Measurements from ENCODE around the gene NPRL2. TPM values are rescaled to one million over a fixed set of nuclear protein-coding genes. Genes with fewer than 3 reads are reported as not detected.

The NPRL2 gene
- total and polyA plus RNA-seq, 2 donors (not counting 1 experiment from before 2014, with no cell fraction given): 21.4 to 27.2 TPM

GRCh38 chr3:50326182-50326541 is 24.4 kb downstream of the NPRL2 start:
- Histone ChIP-seq H3K4me3 (replicated peaks in 1 of 4; ENCODE audit: control extremely low read depth in 1 of 4, insufficient read depth in 1 of 4, low read depth in 3 of 4, low read length in 4 of 4) (no peak overlapping the region), H3K4me2 (ENCODE audit: extremely low read depth, insufficient read depth, low read length) (no peak overlapping the region), H3K9ac (ENCODE audit: insufficient read depth, low read length) (no peak overlapping the region), H3K4me1 (ENCODE audit: control insufficient read depth, extremely low read depth, insufficient read depth, low read length) (peaks cover 7% of the 10 kb centered on the region), H4K20me1 (ENCODE audit: control insufficient read depth, extremely low read depth, insufficient read depth, low read length) (no peaks in the 10 kb centered on the region), H3K27ac (ENCODE audit: insufficient read depth, low read length) (no peak overlapping the region), H3K36me3 (ENCODE audit: control insufficient read depth, insufficient read depth, low read length) (peaks cover 17% of the 10 kb centered on the region), H3K79me2 (ENCODE audit: control insufficient read depth, insufficient read depth, low read length) (peaks cover 18% of the 10 kb centered on the region), H3K9me3 (ENCODE audit: control insufficient read depth, insufficient read depth, low read depth, low read length) (no peaks in the 10 kb centered on the region), H3K27me3 (ENCODE audit: control insufficient read depth, insufficient read depth, low read length) (no peaks in the 10 kb centered on the region), H2AFZ (ENCODE audit: low read length) (no peak overlapping the region)
- no peak for DNase-seq (ENCODE audit: low read depth in 2 of 2)
- TF ChIP-seq EZH2 (IDR thresholded peaks at IDR 0.05; ENCODE audit: low read length, missing control alignments): no peak
- no peak for TF ChIP-seq CTCF (conservative IDR thresholded peaks at IDR 0.05 in 1 of 2, IDR thresholded peaks at IDR 0.05 in 1 of 2; ENCODE audit: low read depth in 1 of 2, low read length in 2 of 2)

DNA sequence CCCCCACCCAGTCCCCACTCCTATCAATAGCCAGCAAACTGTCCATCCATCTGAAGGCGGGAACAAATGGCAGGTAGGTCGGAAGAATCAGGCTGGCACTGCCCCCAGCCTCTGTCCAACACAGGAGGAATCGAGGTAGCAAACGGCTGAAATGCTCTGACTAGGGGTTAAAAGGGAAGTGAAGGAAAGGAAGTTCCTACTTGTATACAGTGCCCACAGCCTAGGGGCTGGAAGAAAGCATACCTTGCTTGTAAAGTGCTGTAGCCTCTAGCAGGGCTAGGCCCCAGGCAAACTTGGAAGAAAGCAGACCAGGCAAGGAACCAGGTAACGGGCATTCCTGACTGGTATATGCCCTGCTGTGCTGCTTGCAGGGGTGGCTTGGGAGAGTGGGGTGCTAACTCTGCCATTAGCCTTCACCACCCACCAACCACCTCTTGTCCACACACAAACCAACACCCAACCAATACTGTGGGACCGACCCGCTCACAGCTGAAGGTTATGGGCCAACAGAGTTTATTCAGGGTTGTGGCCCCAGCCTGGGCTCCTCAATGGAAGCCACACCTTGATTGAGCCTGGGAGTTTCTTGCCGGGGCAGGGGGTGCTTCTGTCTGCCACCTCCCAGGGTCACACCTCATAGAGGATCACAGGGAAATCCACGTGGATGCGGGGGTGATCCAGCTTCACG is 24.9 kb downstream of the NPRL2 start:
- no peak for TF ChIP-seq CTCF (conservative IDR thresholded peaks at IDR 0.05 in 1 of 2, IDR thresholded peaks at IDR 0.05 in 1 of 2; ENCODE audit: low read depth in 1 of 2, low read length in 2 of 2)
- no peak for TF ChIP-seq EZH2 (IDR thresholded peaks at IDR 0.05; ENCODE audit: low read length, missing control alignments)
- no peaks in the 10 kb centered on the region for H3K9me3 ChIP-seq (ENCODE audit: control insufficient read depth, insufficient read depth, low read depth, low read length)
- H4K20me1 ChIP-seq (ENCODE audit: control insufficient read depth, extremely low read depth, insufficient read depth, low read length): no peaks in the 10 kb centered on the region
- H3K36me3 ChIP-seq (ENCODE audit: control insufficient read depth, insufficient read depth, low read length): peaks cover 12% of the 10 kb centered on the region
- peaks cover 7% of the 10 kb centered on the region for H3K4me1 ChIP-seq (ENCODE audit: control insufficient read depth, extremely low read depth, insufficient read depth, low read length)
- no peak overlapping the region for H2AFZ ChIP-seq (ENCODE audit: low read length)
- no peak overlapping the region for H3K4me2 ChIP-seq (ENCODE audit: extremely low read depth, insufficient read depth, low read length)
- no peak overlapping the region for H3K9ac ChIP-seq (ENCODE audit: insufficient read depth, low read length)
- H3K79me2 ChIP-seq (ENCODE audit: control insufficient read depth, insufficient read depth, low read length): peaks cover 15% of the 10 kb centered on the region
- H3K4me3 ChIP-seq (replicated peaks in 1 of 4; ENCODE audit: control extremely low read depth in 1 of 4, insufficient read depth in 1 of 4, low read depth in 3 of 4, low read length in 4 of 4): no peak overlapping the region
- H3K27ac ChIP-seq (ENCODE audit: insufficient read depth, low read length): no peak overlapping the region
- no peaks in the 10 kb centered on the region for H3K27me3 ChIP-seq (ENCODE audit: control insufficient read depth, insufficient read depth, low read length)
- DNase-seq (ENCODE audit: low read depth in 2 of 2): no peak

DNA sequence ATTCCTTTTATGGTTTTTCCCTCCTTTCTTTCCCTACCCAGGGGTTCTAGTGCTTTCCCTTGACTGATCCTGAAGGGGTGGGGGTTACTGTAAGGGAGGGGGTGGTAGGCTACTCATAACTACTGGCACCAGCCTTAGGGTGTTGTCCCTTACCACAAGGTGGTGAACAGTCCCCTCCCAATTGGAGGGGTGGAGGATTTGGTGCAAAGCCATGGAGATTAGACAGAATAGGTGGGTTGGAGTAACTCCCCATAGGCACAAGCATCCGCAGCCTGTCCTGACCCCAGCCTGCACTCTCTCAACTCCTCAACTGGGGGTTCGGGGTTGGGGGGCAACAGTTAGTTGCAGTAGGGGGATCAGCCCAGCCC is 25.5 kb downstream of the NPRL2 start:
- no peak overlapping the region for H2AFZ ChIP-seq (ENCODE audit: low read length)
- no peak overlapping the region for H3K27ac ChIP-seq (ENCODE audit: insufficient read depth, low read length)
- H3K79me2 ChIP-seq (ENCODE audit: control insufficient read depth, insufficient read depth, low read length): peaks cover 18% of the 10 kb centered on the region
- DNase-seq (ENCODE audit: low read depth in 2 of 2): no peak
- peaks cover 9% of the 10 kb centered on the region for H3K4me1 ChIP-seq (ENCODE audit: control insufficient read depth, extremely low read depth, insufficient read depth, low read length)
- H3K9me3 ChIP-seq (ENCODE audit: control insufficient read depth, insufficient read depth, low read depth, low read length): no peaks in the 10 kb centered on the region
- H3K9ac ChIP-seq (ENCODE audit: insufficient read depth, low read length): no peak overlapping the region
- H3K36me3 ChIP-seq (ENCODE audit: control insufficient read depth, insufficient read depth, low read length): peaks cover 6% of the 10 kb centered on the region
- no peak overlapping the region for H3K4me2 ChIP-seq (ENCODE audit: extremely low read depth, insufficient read depth, low read length)
- H4K20me1 ChIP-seq (ENCODE audit: control insufficient read depth, extremely low read depth, insufficient read depth, low read length): no peaks in the 10 kb centered on the region
- no peaks in the 10 kb centered on the region for H3K27me3 ChIP-seq (ENCODE audit: control insufficient read depth, insufficient read depth, low read length)
- no peak overlapping the region for H3K4me3 ChIP-seq (replicated peaks in 1 of 4; ENCODE audit: control extremely low read depth in 1 of 4, insufficient read depth in 1 of 4, low read depth in 3 of 4, low read length in 4 of 4)
- TF ChIP-seq EZH2 (IDR thresholded peaks at IDR 0.05; ENCODE audit: low read length, missing control alignments) (no peak), CTCF (conservative IDR thresholded peaks at IDR 0.05 in 1 of 2, IDR thresholded peaks at IDR 0.05 in 1 of 2; ENCODE audit: low read depth in 1 of 2, low read length in 2 of 2) (no peak)
